ENCODE measurements around the gene CTRB1. TPM values are rescaled to one million over a fixed set of nuclear protein-coding genes. Genes with fewer than 3 reads are reported as not detected.

CTRB1 gene
- total and polyA plus RNA-seq, 2 of the 13 experiments (the other 11 are each of a cell fraction or from before 2014, with no cell fraction given): not detected

- no peak for TF ChIP-seq HNF1A (IDR thresholded peaks at IDR 0.05; ENCODE audit: low read depth)
- no peak for TF ChIP-seq HNF1A (CRISPR knock-in tag; IDR thresholded peaks at IDR 0.05; ENCODE audit: borderline replicate concordance)
- TF ChIP-seq NR2F6 (IDR thresholded peaks at IDR 0.05): 0 out of 2 replicates have a peak, but pooled peaks have one; percentile 3
- TF ChIP-seq NR2F6 (CRISPR knock-in tag; IDR thresholded peaks at IDR 0.05): no peak
- TF ChIP-seq ZNF770 (CRISPR knock-in tag; IDR thresholded peaks at IDR 0.05): peak; percentile 42; the same call in 1 of the 2 replicates
- TF ChIP-seq ZNF790 (CRISPR knock-in tag; IDR thresholded peaks at IDR 0.05; ENCODE audit: borderline replicate concordance): no peak
- no peak for TF ChIP-seq GABPB1 (CRISPR knock-in tag; IDR thresholded peaks at IDR 0.05)
- TF ChIP-seq, protein P1, sequence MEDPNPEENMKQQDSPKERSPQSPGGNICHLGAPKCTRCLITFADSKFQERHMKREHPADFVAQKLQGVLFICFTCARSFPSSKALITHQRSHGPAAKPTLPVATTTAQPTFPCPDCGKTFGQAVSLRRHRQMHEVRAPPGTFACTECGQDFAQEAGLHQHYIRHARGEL (CRISPR knock-in tag; IDR thresholded peaks at IDR 0.05): no peak
- no peak for TF ChIP-seq ZBTB20 (CRISPR knock-in tag; IDR thresholded peaks at IDR 0.05; ENCODE audit: borderline replicate concordance, low read depth)
- TF ChIP-seq, protein P2, sequence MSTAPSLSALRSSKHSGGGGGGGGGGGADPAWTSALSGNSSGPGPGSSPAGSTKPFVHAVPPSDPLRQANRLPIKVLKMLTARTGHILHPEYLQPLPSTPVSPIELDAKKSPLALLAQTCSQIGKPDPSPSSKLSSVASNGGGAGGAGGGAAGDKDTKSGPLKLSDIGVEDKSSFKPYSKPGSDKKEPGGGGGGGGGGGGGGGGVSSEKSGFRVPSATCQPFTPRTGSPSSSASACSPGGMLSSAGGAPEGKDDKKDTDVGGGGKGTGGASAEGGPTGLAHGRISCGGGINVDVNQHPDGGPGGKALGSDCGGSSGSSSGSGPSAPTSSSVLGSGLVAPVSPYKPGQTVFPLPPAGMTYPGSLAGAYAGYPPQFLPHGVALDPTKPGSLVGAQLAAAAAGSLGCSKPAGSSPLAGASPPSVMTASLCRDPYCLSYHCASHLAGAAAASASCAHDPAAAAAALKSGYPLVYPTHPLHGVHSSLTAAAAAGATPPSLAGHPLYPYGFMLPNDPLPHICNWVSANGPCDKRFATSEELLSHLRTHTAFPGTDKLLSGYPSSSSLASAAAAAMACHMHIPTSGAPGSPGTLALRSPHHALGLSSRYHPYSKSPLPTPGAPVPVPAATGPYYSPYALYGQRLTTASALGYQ (CRISPR knock-in tag; IDR thresholded peaks at IDR 0.05): no peak
- no peak for TF ChIP-seq HDAC2 (CRISPR knock-in tag; IDR thresholded peaks at IDR 0.05)
- TF ChIP-seq CREB3 (CRISPR knock-in tag; IDR thresholded peaks at IDR 0.05): no peak
- peak; percentile 34; the same call in 1 of the 2 replicates for TF ChIP-seq TBX2 (CRISPR knock-in tag; IDR thresholded peaks at IDR 0.05; ENCODE audit: borderline replicate concordance)
- TF ChIP-seq, protein P3, sequence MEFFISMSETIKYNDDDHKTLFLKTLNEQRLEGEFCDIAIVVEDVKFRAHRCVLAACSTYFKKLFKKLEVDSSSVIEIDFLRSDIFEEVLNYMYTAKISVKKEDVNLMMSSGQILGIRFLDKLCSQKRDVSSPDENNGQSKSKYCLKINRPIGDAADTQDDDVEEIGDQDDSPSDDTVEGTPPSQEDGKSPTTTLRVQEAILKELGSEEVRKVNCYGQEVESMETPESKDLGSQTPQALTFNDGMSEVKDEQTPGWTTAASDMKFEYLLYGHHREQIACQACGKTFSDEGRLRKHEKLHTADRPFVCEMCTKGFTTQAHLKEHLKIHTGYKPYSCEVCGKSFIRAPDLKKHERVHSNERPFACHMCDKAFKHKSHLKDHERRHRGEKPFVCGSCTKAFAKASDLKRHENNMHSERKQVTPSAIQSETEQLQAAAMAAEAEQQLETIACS (CRISPR knock-in tag; IDR thresholded peaks at IDR 0.05): no peak
- TF ChIP-seq BCL6 (CRISPR knock-in tag; IDR thresholded peaks at IDR 0.05): peak; percentile 83; the same call in 1 of the 2 replicates
These were observed 52.8 kb downstream of the CTRB1 start (continued) for GRCh38 chr16:75271441-75272096.
